Uterus (tissue), 2 donors: ENCODE data around the gene NECTIN1.

ENCODE experiments used
- CTCF ChIP-seq, 4 experiments: fragments of 200-600 bp in 2 of 4; fragments of 450-650 bp in 2 of 4; sonication (generic) in 2 of 4; IDR thresholded peaks; one replicate each; pipeline ENCODE4 v1.5.1; 2016 to 2019; ENCODE audit warnings: antibody characterized with exemption in 4 of 4, mild to moderate bottlenecking in 2 of 4, moderate library complexity in 1 of 4
- POLR2A ChIP-seq, 2 donors: fragments of 450-650 bp; IDR thresholded peaks; one replicate each; pipeline ENCODE4 v1.6.1; 2016; ENCODE audit warnings: antibody characterized with exemption in 2 of 2, mild to moderate bottlenecking in 1 of 2, moderate library complexity in 1 of 2

- TF ChIP-seq POLR2A (IDR thresholded peaks at IDR 0.05), result no peak
- TF ChIP-seq CTCF (IDR thresholded peaks at IDR 0.05), result no peak
Observed at GRCh38 chr11:119778391-119779194, 49.6 kb upstream of the NECTIN1 start.
